GM18909 (cell line): ENCODE results near the gene SEC22B.
"Not testable (repeated sequence)": the region's sequence is repeated elsewhere in the genome, so short reads cannot be mapped to it uniquely, and the experiment has no call there.

Experiments used
- ATAC-seq: cut with Tn5 transposase; IDR thresholded peaks from one replicate; pipeline ENCODE4 v1.9.1; 2021; ENCODE audit warnings: mild to moderate bottlenecking; ENCODE audit not compliant: unreplicated experiment, poor library complexity

The SEC22B gene

DNA sequence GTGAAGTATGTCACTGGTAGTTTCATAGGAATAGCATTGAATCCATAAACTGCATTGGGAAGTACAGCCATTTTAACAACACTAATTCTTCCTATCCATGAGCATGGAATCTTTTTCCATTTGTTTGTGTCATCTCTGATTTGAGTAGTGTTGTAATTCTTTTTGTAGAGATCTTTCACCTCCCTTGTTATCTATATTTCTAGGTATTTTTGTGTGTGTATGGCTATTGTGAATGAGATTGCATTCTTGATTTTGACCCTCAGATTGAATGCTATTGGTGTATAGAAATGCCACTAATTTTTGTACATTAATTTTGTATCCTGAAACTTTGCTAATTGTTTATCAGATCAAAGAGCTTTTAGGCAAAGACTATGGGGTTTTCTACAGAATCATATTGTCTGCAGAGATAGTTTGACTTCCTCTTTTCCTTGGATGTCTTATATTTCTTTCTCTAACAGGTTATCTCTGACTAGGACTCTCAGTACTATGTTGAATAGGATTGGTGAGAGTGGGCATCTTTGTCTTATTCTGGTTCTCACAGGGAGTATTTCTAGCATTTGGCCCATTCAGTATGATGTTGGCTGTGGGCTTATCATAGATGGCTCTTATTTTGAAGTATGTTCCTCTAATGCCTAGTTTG is 26.8 kb downstream of the SEC22B start:
- ATAC-seq = not testable (repeated sequence)

GRCh38 chr1:120145806-120146205 is 30.5 kb downstream of the SEC22B start:
- not testable (repeated sequence) for ATAC-seq

DNA sequence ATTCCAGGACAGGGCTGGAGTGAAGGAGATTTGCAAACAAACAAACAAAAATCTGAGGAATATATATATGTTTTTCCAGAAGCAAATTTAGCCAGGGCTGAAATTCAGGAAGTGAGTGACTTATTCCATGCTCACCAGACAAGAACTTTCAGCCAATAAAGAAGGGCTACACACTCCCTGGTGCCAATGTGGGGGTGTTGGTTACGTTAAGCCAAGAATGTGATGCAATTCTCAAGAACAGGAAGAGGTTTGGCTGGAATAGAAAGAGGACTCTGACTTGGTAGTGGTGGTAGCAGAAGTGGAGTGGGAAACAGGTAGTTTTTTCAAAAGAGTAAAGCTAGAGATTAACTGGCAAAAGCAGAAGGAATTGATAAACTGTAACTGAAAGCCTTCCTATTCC is 31.7 kb downstream of the SEC22B start:
- ATAC-seq = not testable (repeated sequence)

DNA sequence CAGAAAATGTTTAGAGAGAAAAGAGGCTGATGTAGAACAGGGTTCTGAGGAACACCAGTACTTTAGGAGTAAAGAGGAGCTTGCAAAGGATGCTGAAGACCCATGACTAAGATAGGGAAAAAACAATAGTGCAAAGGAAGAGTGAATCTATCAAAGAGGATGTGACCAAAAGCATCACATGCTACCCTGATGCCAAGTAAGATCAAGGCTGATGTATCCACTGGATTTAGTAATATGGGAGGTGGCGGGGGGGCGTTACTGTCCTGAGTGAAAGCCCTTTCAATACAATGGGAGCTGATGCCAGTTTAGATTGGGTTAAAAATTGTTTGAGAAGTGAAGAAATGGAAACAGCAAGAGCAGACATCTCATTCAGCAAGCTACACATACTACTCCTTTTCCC is 32.2 kb downstream of the SEC22B start:
- ATAC-seq = not testable (repeated sequence)

GRCh38 chr1:120143334-120143733 is 33.0 kb downstream of the SEC22B start:
- peak; percentile 32 for ATAC-seq

DNA sequence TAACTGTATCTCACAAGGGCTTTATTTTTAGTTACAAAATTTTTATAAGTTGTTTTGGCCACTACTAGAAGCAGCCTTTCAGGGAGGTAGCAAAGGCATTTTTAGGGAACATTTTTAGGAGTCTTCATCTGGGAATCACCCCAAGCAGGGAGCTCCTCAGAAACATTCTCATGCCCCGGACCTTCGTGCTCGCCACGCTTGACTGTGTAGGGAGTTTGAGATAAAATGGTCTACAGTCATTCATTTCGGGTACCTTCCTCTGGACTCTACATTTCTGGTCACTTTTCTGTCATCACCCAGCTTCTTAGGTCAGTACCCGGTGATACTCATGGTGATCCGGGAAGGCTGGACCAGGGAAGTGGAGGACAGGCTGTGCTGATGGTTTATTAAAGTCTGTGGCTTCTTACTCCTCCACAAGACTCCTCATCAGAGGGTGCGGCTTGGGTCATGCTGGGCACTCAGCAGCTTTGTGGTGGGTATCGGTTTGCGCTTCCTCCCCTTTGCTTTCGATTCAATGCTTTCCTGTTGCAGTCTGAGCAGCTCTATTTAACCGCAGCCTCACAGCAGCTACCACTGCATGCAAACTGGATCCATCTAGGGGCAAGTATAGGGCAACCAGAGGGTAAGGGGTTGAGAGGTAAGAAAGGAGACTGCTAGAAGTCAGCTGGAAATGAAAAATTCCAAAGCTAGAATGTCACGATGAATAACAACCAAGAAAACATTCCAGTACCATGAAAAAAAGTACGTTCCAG is 33.6 kb downstream of the SEC22B start:
- ATAC-seq = peak; percentile 99

GRCh38 chr1:120141865-120142264 is 34.5 kb downstream of the SEC22B start:
- not testable (repeated sequence) for ATAC-seq

DNA sequence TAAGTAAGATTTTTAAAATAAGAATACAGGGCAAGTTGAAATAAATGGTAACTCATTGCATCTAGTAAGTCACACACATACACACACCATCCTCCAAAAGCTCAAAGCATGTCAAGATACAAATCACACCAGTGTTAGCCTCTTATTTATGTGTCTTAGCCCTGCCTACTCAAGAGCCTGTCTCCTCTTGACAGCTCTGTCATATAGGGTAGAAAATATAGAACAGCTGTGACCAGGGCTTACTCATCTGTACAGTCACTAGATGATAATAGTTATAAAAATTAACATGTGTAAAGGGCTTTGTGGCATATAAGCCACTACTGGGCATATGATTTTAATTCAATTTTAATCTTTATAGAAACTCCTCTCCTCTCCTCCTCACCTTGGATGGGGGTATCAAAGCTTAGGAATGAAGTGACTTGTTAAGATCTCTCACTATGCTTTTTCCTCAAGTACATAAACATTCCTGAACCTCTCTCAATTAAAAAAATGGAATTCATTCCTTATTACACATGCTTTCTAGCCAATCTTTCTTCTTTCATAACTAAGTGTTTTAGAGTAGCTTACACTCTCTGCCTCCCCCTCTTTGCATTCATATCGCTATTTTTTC is 35.6 kb downstream of the SEC22B start:
- ATAC-seq = not testable (repeated sequence)

DNA sequence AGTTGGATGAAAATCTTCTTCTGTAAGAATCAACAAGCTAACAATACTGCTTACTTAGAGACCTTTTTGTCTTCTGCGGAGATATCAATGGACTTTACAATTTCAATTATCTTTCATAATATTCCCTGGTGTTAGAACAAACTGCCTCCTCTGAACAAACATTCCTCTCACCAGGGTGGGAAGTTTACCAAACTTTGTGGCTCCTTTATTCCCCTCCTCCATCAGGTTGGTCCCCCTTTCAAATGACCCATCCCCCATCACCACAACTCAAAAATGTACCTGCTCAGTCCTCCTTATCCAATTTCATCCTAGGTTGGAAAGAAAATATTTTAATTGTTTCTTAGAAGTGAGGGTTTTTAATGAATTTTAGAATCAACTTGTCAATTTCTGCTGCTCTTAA is 40.2 kb downstream of the SEC22B start:
- not testable (repeated sequence) for ATAC-seq

- not testable (repeated sequence) for ATAC-seq
These were observed 42.4 kb downstream of the SEC22B start for GRCh38 chr1:120133928-120134325.

- no peak for ATAC-seq
These were observed 42.9 kb downstream of the SEC22B start for GRCh38 chr1:120133228-120133927.

GRCh38 chr1:120132406-120132763 is 43.9 kb downstream of the SEC22B start:
- ATAC-seq = not testable (repeated sequence)

DNA sequence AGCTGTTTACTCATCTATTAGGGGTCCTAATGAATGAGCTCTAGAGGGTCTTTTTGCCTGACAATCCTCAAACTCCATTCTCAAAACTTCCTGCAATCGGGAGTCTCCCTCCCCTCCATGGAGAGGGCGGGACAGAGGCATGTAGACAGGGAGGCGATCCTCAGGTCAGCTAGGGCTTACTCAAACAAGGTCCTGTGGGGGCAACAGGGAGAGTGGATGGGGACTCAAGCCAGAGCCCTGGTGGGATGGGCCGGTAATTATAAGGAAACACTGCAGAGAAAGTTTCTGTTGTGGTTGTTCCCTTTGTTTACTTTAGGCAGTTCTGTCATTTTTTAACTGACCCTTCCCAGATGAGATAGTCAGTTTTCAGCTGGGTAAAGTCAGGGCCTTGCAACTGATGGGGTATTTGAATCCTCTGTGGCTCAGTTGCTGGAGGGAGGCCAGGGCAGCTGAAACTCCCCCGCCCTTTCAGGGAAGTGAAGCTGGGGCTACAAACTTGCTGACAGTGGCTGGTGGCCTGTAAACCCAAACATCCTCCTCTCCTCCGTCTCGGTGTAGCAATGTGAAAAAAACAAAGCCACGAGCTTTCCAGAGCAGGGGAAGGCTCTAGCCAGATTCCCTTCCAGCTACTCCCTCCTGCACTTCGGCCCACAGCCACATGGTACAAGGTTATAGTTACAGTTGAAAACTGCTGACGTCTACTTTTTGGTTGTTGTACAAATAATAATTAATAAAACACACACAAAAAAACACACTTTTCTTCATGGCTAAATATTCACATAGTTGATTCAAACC is 44.5 kb downstream of the SEC22B start:
- ATAC-seq = not testable (repeated sequence)

- ATAC-seq = not testable (repeated sequence)
These were observed 48.4 kb downstream of the SEC22B start for GRCh38 chr1:120127921-120128320.

DNA sequence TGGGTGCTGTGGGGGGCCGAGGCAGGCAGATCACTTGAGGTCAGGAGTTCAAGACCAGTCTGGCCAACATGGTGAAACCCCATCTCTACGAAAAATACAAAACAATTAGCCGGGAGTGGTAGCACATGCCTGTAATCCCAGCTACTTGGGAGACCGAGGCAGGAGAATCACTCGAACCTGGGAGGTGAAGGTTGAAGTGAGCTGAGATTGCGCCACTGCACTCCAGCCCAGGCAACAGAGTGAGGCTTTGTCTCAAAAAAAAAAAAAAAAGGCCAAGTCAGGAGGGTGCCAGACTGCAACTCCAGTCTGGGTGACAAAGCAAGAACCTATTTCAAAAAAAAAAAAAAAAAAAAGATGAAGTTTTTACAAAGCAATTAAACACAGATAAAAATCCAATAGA is 50.1 kb downstream of the SEC22B start:
- not testable (repeated sequence) for ATAC-seq

DNA sequence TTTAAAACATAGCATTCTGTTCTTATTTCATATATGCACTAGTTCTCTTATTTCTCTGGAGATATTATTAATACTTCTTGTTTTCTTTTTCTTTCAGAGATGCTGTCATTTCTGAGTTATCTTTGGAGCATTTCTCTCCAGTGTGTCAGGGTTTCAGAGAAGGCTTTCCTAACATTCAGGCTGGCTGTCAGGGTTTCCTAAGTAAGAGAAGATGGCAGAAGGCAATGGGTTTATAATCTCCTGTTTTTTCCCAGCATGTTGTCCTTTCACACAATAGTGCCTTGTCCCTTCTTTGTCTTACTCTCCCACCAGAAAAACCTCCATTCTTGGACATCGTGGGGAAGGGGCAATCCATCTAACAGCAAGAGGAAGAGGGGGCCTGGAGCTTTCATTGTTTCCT is 51.7 kb downstream of the SEC22B start:
- not testable (repeated sequence) for ATAC-seq

DNA sequence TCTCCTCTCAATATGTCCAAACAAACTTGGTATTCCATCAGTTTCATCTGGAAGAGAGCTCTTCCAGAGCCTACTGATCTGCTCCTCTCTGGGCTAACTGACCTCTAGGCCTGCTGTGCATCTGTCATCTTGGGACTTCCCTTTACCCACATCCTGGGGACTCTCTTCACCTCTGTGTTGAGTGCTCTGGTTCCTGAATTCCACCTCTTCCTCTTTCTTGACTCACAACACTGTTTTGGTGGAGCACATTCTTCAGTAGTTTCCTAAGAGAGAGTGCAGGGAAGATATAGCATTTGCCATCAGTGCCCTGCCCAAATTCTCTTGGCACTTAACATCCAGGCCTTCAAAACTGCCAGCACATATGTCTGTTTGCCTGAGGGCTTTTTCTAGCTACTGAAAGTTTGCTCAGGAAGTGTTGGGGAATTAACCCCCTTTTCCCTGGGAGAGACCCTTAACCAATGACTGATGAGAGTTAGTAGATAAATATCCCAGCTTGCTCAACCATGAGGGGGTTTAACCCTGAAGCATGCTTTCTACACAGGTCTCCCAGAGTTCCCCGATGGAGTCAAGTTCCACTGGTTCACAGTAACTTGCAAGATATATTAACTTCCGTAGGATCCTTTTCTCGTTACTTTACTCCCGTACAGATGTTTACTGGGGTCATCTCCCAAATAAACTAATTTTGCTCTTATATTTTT is 52.4 kb downstream of the SEC22B start:
- peak; percentile 50 for ATAC-seq

DNA sequence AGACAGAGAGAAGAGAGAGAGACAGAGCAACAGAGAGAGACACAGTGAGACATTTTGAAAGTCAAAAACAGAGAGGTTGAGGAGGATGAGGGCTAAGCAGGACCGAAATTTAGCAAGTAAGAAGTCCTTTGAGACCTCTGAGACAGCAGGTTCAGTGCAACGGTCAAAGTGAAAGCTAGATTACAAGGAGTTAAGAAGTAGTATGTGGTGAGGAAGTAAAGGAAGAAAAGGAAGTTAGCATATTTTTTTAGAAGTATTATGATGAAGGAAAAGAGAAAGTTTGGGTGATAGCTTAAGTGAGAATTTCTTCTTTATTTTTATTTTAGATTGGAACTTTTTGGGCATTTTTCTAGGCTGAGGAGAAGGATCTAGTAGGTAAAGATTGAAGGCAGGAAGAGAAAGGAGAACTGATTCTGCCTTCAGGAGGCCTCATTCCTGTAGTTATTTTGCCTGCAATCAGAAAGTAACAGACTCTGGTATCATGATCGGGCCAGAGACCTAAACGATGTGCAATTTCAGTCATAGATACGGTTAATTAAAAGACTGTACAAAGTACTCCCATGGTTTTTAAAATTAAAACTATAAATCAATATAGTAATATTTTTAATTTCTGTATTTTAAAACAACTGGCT is 53.9 kb downstream of the SEC22B start:
- ATAC-seq = peak; percentile 85

- not testable (repeated sequence) for ATAC-seq
These were observed 54.5 kb downstream of the SEC22B start for GRCh38 chr1:120121830-120122229.
